LoVo (cell line): Measurements from ENCODE around the gene ALDH1B1.
"Not testable (repeated sequence)": the region's sequence is repeated elsewhere in the genome, so short reads cannot be mapped to it uniquely, and the experiment has no call there.

Experiments
- DNase-seq: peaks from one replicate; pipeline ENCODE4 v3.0.0-alpha.2; 2016; ENCODE audit warnings: low spot score

The ALDH1B1 gene

GRCh38 chr9:38387066-38387465 lies 5.4 kb upstream of the ALDH1B1 start:
- DNase-seq = no peak

DNA sequence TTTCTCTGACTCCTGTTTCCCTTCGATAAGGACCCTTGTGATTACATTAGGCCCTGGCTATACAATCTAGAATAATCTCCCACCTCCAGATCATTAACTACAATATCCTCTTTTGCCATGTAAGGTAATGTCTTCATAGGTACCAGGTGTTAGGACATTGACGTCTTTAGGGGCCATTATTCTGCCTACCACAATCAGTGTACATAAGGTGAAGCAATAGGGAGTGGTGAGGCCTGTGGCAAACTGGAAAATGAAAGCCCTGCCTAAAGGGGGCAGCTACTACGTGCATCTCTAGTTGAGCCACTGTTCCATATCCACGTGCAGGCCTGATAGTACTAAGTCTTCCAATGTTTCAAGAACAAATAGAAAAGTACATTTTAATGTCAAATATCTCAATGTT lies 4.8 kb upstream of the ALDH1B1 start:
- DNase-seq = no peak

DNA sequence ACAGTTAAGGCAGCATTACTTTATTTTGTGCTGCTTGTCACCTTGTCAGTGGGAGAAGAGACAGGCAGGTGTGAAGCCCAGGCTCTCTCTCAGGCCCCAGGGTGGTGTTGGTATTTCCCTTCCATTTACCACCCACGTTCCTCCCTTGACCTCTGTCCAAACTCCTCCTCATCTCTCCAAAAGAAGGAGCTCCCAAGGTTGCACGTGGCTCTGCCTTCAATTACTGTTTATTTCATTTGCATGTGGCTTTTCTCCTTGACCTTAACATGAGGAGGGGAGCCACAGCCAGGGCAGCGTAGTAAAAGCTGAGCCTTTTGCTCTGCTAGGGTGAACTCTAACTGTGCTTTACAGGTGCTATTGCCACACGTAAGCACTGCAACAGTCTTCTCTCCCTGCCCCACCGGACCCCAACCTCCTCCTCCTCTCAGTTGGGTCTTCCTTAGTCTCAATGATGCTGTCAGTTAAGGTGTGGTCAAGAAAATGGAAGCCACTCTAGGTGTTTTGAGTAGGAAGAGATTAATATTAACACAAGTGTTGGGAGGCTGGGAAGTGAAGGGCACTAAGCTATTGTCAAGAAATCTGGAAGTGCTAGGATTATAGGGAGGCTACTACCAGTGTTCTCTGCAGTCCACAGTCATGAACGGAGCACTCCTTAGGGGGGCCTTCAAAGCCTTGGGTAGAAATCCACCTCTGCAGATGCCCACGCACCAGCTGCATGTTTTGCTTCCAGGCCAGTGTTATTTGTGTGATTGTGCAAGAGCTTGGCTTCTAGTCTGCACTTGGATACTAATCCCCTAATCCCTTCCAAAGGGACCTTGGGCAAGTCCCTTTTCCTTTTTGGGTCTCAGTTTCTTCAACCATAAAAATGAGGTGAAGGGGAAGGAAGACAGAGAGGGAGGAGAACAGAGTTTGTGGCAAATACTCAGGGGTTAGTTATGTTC lies 3.9 kb upstream of the ALDH1B1 start:
- DNase-seq = no peak

DNA sequence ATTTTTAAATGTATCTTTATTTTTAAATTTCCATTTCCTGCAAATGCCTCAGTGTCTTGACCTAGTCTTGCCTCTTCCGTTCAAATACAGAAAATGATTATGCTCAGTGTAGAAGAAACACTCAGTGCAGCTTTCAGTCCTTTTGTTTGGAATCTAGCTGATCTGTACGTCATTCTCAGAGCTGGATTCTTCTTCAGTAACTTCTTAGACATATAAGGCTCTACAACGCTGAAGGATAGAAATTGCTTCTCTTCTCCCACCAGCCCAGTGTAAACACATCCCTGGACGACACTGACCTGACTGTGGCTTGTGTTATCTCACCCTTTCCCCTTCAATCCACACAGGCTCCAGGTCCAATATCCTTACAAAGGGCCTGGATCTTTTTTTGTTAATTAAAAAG lies 3.2 kb upstream of the ALDH1B1 start:
- DNase-seq = no peak

DNA sequence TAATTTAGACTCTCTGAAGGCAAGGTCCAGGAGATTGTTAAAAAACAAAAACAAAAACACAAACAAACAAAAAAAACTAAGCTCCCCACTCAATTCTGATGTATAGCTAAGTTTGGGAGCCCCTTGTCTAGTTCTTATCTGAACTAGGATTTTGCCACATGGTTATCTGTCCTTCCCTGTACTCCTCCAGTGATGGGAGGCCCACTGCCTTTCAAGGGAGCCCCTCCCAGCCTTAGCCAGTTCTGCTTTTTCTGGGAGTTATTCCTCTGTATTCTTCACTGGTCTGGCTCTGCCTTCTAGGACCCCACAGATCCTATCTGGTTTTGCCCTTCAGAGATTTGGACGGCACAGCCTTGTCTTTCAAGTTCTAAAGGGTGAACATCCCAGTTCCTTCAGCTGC lies 2.1 kb upstream of the ALDH1B1 start:
- DNase-seq = no peak

GRCh38 chr9:38390851-38391250 lies 1.7 kb upstream of the ALDH1B1 start:
- no peak for DNase-seq

- DNase-seq = no peak
These were observed 1.0 kb upstream of the ALDH1B1 start for GRCh38 chr9:38391278-38392118.

DNA sequence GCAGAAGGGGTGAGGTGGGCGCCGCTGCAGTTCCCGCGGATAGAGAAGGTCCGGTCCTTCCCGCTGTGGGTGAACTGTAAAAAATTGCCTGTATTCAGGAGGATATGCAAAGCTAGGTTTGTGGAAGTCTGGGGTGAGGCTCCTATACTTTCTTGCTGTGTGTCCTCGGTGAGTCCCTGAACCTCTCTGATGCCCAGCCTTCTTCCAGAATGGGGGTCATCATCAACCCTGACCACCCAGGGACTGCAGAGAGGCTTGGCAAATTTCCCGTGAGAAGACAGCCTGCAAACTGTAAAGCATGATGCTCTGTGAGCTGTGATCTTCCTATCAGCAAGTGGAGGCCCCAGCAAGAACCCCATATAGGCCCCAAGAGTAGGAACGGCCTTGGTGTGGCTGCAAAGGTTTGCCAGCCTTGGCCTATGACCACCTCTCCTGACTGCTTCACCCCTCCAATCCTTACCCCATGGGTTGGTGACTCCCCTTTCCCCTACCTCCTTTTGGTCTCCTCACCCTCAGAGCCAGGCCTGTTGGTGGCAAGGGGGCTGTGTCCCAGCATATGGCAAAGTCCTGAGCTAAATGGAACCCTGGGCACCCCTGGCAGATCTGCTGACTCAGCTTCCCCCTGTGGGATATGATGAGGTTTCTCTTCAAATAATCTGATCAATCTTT lies 760 bp downstream of the ALDH1B1 start:
- DNase-seq = no peak

GRCh38 chr9:38394416-38394815 lies 1.9 kb downstream of the ALDH1B1 start:
- no peak for DNase-seq

DNA sequence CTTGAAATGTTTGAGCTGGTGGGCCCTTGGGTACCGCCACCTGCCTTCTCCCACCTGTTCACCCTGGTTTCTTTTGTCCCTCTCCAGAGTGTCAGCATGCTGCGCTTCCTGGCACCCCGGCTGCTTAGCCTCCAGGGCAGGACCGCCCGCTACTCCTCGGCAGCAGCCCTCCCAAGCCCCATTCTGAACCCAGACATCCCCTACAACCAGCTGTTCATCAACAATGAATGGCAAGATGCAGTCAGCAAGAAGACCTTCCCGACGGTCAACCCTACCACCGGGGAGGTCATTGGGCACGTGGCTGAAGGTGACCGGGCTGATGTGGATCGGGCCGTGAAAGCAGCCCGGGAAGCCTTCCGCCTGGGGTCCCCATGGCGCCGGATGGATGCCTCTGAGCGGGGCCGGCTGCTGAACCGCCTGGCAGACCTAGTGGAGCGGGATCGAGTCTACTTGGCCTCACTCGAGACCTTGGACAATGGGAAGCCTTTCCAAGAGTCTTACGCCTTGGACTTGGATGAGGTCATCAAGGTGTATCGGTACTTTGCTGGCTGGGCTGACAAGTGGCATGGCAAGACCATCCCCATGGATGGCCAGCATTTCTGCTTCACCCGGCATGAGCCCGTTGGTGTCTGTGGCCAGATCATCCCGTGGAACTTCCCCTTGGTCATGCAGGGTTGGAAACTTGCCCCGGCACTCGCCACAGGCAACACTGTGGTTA lies 3.3 kb downstream of the ALDH1B1 start:
- DNase-seq = no peak

- DNase-seq = no peak
These were observed 3.8 kb downstream of the ALDH1B1 start for GRCh38 chr9:38396371-38396671.

- DNase-seq = not testable (repeated sequence)
These were observed 6.7 kb downstream of the ALDH1B1 start for GRCh38 chr9:38399191-38399590.

- no peak for DNase-seq
These were observed 9.5 kb downstream of the ALDH1B1 start for GRCh38 chr9:38401994-38402393.

DNA sequence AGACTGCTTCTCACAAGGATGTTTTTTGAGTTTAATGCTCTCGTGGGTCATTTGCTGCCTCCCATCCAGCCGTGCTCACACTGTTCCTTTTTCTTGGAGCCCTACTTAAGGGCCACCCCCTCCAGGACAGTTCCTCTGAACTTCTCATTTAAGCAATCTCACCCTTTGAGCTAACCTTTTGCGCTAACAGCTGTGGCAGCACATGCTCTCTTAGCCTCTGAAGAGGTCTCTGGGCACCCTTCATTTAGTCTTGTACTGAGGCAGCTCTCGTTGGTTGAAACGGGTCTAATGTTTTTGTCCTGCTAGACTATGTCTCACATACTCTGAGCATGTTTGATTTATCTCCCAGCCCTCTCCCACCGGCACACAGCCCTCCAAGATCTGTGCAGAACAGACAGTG lies 11.8 kb downstream of the ALDH1B1 start:
- no peak for DNase-seq

DNA sequence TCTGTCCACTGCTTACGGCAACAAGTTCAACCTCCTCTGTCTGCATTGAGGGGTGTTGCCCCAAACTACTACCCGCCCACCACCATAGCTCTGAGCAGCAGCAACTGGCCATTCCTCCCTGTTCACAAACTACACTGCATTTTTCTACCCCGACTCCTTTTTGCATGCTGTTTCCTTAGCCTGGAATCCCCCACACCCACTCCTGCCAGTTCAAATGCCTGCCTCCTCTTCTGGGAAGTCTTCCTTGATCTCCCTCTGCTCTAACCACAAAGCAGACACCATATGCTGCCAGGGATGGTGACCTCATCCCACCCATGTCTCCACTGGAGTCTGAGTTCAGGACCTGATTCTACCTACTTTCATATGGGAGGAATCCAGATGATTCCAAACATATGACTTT lies 13.3 kb downstream of the ALDH1B1 start:
- DNase-seq = no peak

DNA sequence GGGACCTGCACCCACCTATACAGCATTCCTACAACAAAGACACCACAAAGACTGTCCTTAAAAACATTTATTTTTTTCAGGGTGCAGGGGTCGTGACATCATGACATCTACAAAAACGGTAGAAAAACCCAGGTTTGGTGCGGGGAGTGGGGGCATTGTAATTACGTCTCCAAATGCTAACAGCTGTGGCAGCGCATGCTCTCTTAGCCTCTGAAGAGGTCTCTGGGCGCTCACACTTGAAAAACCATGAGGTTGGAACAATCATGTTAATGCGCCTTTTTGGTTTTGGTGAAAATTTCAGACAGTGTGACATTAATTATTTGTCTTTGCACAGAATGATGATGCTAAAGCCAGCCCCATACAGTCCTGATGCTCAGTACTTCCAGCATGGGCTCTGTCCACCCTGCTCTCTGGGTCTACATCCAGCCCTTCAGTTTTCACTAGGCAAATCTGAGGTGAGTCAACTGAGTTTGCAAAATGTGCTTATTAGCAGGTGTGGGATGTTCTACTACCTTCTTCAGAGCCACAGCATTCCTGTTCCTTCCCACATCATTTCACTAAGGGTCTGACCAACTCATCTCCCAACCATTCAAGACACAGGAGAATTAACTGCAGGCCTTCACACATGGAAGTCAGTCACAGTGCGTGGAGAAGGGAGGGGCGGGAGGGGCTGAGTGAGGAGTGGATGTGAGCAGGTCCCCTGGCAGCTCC lies 14.1 kb downstream of the ALDH1B1 start:
- no peak for DNase-seq

DNA sequence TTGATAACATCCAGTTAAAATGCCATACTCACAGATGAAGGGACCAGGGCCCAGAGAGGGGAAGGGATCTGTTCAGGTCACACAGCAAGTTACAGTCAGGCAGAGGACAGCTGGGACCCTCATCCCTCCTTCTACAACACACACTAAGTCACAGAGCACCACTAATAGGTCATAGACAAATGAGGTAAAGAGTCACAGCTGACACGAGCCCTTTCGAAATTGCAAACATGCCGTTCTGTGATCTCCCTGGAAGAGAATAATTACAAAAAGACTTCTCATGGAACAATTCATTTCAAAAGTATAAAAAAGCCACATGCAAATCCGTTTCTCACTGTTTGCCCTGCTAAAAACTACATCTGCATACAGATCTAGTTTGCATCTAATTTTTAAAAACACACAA lies 16.2 kb downstream of the ALDH1B1 start:
- DNase-seq = no peak

DNA sequence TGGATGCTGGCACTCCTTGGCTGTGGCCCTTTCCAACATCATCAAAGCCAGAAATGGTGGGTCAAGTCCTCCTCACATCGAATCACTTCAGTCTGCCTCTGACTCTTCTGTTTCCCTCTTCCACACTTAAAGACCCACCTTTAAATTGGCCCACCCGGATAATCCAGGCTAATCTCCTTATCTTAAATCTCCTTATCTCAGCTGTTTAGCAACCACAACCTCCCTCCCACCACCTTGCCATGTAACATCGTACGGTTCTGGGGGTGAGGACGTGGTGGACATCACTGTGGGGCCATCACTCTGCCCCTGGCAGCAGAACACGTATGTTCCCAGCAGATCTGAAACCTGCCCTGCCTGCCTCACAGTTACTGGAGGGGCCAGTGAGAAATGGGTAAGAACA lies 20.2 kb downstream of the ALDH1B1 start:
- DNase-seq = no peak

- no peak for DNase-seq
These were observed 20.8 kb downstream of the ALDH1B1 start for GRCh38 chr9:38413283-38413682.

GRCh38 chr9:38414040-38414723 lies 21.7 kb downstream of the ALDH1B1 start:
- no peak for DNase-seq

- DNase-seq = no peak
These were observed 23.4 kb downstream of the ALDH1B1 start for GRCh38 chr9:38415856-38416255.
